Measurements from ENCODE around the gene WIZ. TPM values are rescaled to one million over a fixed set of nuclear protein-coding genes. Genes with fewer than 3 reads are reported as not detected.

The WIZ gene
- total RNA-seq, 1 donor from 2014 or later: 2.4 TPM

DNA sequence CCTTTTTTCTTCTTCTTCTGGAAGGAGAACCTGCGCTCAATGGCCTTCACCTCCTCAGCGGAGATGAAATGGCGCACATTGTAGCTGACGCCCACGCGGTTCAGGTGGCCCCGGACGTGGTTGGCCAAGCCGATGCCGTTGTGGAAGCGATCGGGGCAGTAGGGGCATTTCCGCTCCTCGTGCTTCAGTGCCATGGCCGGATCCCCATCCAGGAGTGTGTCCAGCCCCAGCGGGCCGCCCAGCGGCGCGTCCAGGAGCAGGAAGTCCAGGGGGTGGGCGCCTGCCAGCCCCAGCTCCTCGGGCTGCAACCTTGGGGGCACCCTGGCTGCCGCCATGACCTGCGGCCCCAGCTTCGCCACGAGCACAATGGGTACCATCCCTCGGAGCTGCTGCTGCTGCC, 11.2 kb downstream of the WIZ start:
- FAIRE-seq (no peak), DNase-seq (ENCODE audit: low read depth) (no peak)
- Histone ChIP-seq H3K4me3 (ENCODE audit: low read depth, low read length) (no peak overlapping the region), H3K27me3 (ENCODE audit: control insufficient read depth, insufficient read depth, low read length) (no peaks in the 10 kb centered on the region), H3K36me3 (ENCODE audit: control insufficient read depth, insufficient read depth, low read length) (no peaks in the 10 kb centered on the region)
- TF ChIP-seq, protein P1, sequence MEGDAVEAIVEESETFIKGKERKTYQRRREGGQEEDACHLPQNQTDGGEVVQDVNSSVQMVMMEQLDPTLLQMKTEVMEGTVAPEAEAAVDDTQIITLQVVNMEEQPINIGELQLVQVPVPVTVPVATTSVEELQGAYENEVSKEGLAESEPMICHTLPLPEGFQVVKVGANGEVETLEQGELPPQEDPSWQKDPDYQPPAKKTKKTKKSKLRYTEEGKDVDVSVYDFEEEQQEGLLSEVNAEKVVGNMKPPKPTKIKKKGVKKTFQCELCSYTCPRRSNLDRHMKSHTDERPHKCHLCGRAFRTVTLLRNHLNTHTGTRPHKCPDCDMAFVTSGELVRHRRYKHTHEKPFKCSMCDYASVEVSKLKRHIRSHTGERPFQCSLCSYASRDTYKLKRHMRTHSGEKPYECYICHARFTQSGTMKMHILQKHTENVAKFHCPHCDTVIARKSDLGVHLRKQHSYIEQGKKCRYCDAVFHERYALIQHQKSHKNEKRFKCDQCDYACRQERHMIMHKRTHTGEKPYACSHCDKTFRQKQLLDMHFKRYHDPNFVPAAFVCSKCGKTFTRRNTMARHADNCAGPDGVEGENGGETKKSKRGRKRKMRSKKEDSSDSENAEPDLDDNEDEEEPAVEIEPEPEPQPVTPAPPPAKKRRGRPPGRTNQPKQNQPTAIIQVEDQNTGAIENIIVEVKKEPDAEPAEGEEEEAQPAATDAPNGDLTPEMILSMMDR (IDR thresholded peaks at IDR 0.05; ENCODE audit: insufficient read depth, low read length, severe bottlenecking): no peak

DNA sequence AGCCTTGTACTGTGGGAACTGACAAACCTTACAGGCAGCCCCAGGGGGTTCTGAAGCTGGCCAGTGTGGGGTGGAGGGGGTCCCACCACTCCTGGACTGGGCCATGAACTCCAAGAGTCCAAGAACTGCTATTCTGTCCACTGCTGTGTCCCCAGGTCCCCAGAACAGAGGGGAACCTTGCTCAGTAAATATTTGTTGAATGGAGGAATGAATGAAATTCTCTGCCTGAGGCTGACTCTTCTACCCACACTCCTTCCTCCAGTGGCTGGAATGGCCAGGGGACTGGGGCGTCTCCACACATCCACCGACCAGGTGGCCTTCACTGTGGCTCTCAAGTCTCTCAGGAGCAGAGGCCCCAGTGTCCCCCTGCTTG, 11.6 kb downstream of the WIZ start:
- DNase-seq (ENCODE audit: low read depth): no peak
- TF ChIP-seq, protein P1 (IDR thresholded peaks at IDR 0.05; ENCODE audit: insufficient read depth, low read length, severe bottlenecking): no peak
- H3K4me3 ChIP-seq (ENCODE audit: low read depth, low read length): no peak overlapping the region
- FAIRE-seq: no peak
- no peaks in the 10 kb centered on the region for H3K36me3 ChIP-seq (ENCODE audit: control insufficient read depth, insufficient read depth, low read length)
- no peaks in the 10 kb centered on the region for H3K27me3 ChIP-seq (ENCODE audit: control insufficient read depth, insufficient read depth, low read length)

DNA sequence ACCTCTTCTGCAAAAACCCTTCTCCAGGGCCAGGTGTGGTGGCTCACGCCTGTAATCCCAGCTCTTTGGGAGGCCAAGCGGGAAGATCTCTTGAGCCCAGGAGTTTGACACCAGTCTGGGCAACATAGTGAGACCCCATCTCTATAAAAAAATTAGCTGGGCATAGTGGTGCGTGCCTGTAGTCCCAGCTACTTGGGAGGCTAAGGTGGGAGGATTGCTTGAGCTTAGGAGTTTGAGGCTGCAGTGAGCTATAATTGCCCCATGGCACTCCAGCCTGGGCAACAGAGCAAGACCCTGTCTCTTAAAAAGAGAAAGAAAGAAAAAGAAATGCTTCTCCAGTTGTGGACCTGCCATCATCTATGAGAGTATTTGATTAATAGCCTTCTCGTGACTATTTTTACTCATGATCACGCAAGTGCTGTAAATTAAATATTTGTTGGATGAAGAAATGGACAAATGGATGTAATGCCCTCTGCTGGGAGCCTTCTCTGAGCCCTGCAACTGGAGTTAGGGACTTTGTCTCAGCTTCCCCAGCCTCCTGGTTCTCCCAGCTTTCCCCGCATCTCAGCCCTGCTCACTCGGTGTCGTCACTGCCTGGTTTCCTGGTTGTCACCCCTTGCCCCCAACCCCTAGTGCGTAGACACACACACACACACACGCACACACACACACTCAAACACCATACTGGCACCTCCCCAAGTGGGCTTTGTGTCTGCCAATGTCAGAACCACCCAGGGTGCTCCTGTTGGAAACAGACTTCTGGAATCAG, 12.2 kb downstream of the WIZ start:
- TF ChIP-seq, protein P1 (IDR thresholded peaks at IDR 0.05; ENCODE audit: insufficient read depth, low read length, severe bottlenecking): peak; percentile 15
- Histone ChIP-seq H3K27me3 (ENCODE audit: control insufficient read depth, insufficient read depth, low read length) (no peaks in the 10 kb centered on the region), H3K4me3 (ENCODE audit: low read depth, low read length) (no peak overlapping the region), H3K36me3 (ENCODE audit: control insufficient read depth, insufficient read depth, low read length) (no peaks in the 10 kb centered on the region)
- FAIRE-seq (no peak), DNase-seq (ENCODE audit: low read depth) (no peak)

DNA sequence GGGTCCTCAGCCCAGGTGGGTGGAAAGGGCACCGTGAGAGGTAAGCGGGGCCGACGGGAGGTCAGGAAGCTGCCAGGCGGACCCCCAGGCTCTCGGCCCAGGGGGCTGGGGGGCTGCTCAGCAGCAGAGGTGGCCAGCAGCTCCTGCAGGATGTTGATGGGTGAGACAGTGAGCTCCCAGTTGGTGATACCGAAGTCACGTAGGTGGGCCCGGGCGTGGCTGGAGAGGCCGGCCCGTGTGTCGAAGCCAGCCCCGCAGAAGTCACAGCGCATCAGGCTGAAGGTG, 13.0 kb downstream of the WIZ start:
- TF ChIP-seq, protein P1 (IDR thresholded peaks at IDR 0.05; ENCODE audit: insufficient read depth, low read length, severe bottlenecking): no peak
- Histone ChIP-seq H3K36me3 (ENCODE audit: control insufficient read depth, insufficient read depth, low read length) (no peaks in the 10 kb centered on the region), H3K4me3 (ENCODE audit: low read depth, low read length) (no peak overlapping the region), H3K27me3 (ENCODE audit: control insufficient read depth, insufficient read depth, low read length) (no peaks in the 10 kb centered on the region)
- FAIRE-seq (no peak), DNase-seq (ENCODE audit: low read depth) (no peak)

DNA sequence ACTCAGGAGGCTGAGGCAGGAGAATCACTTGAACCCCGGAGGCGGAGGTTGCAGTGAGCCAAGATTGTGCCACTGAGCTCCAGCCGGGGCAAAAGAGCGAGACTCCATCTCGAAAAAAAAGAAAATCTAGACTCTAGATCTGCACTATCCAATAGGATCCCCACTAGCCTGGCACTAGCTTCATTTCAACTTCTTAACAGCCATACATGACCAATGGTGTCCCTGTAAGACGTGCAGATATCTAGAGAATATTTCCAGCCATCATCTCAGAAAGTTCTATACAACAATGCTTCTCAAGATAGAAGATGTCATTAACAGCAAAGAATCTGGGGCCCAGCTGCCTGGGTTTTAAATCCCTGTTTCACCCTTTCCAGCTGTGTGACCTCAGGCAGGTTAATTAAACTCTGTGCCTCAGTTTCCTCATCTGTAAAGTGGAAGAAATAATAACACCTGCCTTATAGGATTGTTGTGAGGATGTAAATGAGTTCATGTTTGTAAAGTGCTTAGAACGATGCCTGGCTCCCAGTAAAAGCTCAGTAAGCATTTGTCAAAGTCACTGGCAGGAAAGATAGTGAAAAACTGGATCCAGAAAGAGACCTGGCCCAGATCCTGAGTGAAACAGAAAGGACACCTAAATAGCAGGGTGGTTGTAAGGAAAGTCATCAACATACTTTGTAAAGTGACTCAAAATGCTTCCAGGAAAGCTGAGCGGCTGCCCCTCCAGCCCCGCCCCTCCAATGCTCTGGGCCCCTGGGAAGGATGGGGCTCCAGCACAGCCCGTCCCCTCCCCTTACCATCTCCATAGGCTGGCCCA, 13.5 kb downstream of the WIZ start:
- DNase-seq (ENCODE audit: low read depth) (no peak), FAIRE-seq (no peak)
- Histone ChIP-seq H3K27me3 (ENCODE audit: control insufficient read depth, insufficient read depth, low read length) (no peaks in the 10 kb centered on the region), H3K4me3 (ENCODE audit: low read depth, low read length) (no peak overlapping the region), H3K36me3 (ENCODE audit: control insufficient read depth, insufficient read depth, low read length) (no peaks in the 10 kb centered on the region)
- TF ChIP-seq, protein P1 (IDR thresholded peaks at IDR 0.05; ENCODE audit: insufficient read depth, low read length, severe bottlenecking): no peak

All from bronchial epithelial cell (primary cell).